GM23338 (cell line): Measurements from ENCODE around the gene KLHL1.

Experiments
- CREB1 ChIP-seq: fragments of 250-450 bp; sonication (Bioruptor Pico); IDR thresholded peaks from 2 replicates; pipeline ENCODE4 v1.5.0; 2020; ENCODE audit warnings: low read depth, mild to moderate bottlenecking, moderate library complexity
- CTCF ChIP-seq, 2 experiments: fragments of 200-600 bp in 1 of 2; sonication (generic) in 1 of 2; conservative IDR thresholded peaks; 2 replicates each; pipeline versions ENCODE4 v1.5.1 to v1.6.1; 2016 to 2017; ENCODE audit warnings: antibody characterized with exemption in 2 of 2, low read depth in 2 of 2, mild to moderate bottlenecking in 2 of 2, moderate library complexity in 1 of 2
- EZH2 ChIP-seq: fragments of 200-600 bp; sonication (generic); IDR thresholded peaks from one replicate; pipeline ENCODE4 v1.8.0; 2017; ENCODE audit warnings: antibody characterized with exemption, mild to moderate bottlenecking, low read depth; ENCODE audit not compliant: unreplicated experiment
- EZH2phosphoT487 ChIP-seq: fragments of 200-600 bp; sonication (generic); IDR thresholded peaks from one replicate; pipeline ENCODE4 v1.8.1; 2018; ENCODE audit warnings: antibody characterized with exemption; ENCODE audit not compliant: unreplicated experiment
- NANOG ChIP-seq: IDR thresholded peaks from 2 replicates; pipeline ENCODE4 v1.6.1; 2016; ENCODE audit warnings: antibody characterized with exemption, borderline replicate concordance
- POLR2AphosphoS5 ChIP-seq: IDR thresholded peaks from 2 replicates; pipeline ENCODE4 v1.6.1; 2016; ENCODE audit warnings: antibody characterized with exemption, low read depth
- REST ChIP-seq: IDR thresholded peaks from one replicate; pipeline ENCODE4 v1.6.1; 2018; ENCODE audit warnings: antibody characterized with exemption; ENCODE audit not compliant: unreplicated experiment
- ZNF114 ChIP-seq: fragments of 250-450 bp; sonication (Bioruptor Pico); IDR thresholded peaks from 2 replicates; pipeline ENCODE4 v1.5.0; 2020; ENCODE audit warnings: mild to moderate bottlenecking, moderate library complexity

GRCh38 chr13:69970520-69970919 lies 137.7 kb downstream of the KLHL1 start:
- no peak for TF ChIP-seq CTCF (conservative IDR thresholded peaks at IDR 0.05; ENCODE audit: low read depth in 2 of 2)
- TF ChIP-seq POLR2AphosphoS5, result no peak
- TF ChIP-seq EZH2, result no peak
- TF ChIP-seq EZH2phosphoT487, result no peak
- TF ChIP-seq REST, result no peak
- TF ChIP-seq NANOG, result no peak
- no peak for TF ChIP-seq CREB1
- no peak for TF ChIP-seq ZNF114 (CRISPR knock-in tag)
